Liver (tissue), 3 donors: ENCODE measurements around the gene ADAP1.

Experiments used
- CTCF ChIP-seq: fragments of 150-350 bp; IDR thresholded peaks from 2 replicates; pipeline ENCODE4 v1.5.1; 2017; ENCODE audit warnings: improper control_type of control experiment, low read depth, low read length; ENCODE audit not compliant: missing input control
- GABPA ChIP-seq, 2 donors: IDR thresholded peaks in 1 of 2; conservative IDR thresholded peaks in 1 of 2; 2 replicates each; pipeline ENCODE4 v1.6.1; 2016; ENCODE audit warnings: antibody characterized with exemption in 2 of 2, mild to moderate bottlenecking in 1 of 2, moderate library complexity in 1 of 2
- MAX ChIP-seq: IDR thresholded peaks from 2 replicates; pipeline ENCODE4 v1.6.1; 2016; ENCODE audit warnings: antibody characterized with exemption
- SP1 ChIP-seq: IDR thresholded peaks from 2 replicates; pipeline ENCODE4 v1.6.1; 2018; ENCODE audit warnings: antibody characterized with exemption, mild to moderate bottlenecking
- TAF1 ChIP-seq: conservative IDR thresholded peaks from 2 replicates; pipeline ENCODE4 v1.6.1; 2016; ENCODE audit warnings: antibody characterized with exemption, mild to moderate bottlenecking
- donor health status: healthy.
- donor health status: healthy.

- TF ChIP-seq CTCF (no peak), GABPA (IDR thresholded peaks at IDR 0.05 in 1 of 2, conservative IDR thresholded peaks at IDR 0.05 in 1 of 2) (no peak), SP1 (no peak), MAX (no peak), TAF1 (no peak)
These were observed 65.1 kb downstream of the ADAP1 start for GRCh38 chr7:889391-889790.
